Heart left ventricle (tissue), 13 donors: Measurements from ENCODE around the gene SLC39A11.

ENCODE experiments used
- CTCF ChIP-seq, 12 donors: fragments of 200-600 bp; sonication (generic) in 4 of 12; IDR thresholded peaks; one replicate each; pipeline versions ENCODE4 v1.5.0 to v1.8.0; 2018 to 2022; ENCODE audit warnings: antibody characterized with exemption in 12 of 12, mild to moderate bottlenecking in 5 of 12
- POLR2A ChIP-seq, 2 donors: fragments of 450-650 bp; IDR thresholded peaks; one replicate each; pipeline ENCODE4 v1.6.1; 2017; ENCODE audit warnings: antibody characterized with exemption in 2 of 2, mild to moderate bottlenecking in 2 of 2, moderate library complexity in 2 of 2
- donor health status: ischemic (EF 13 %, LVEDD 7.1; RV severe dilation, severe dysfunction).
- donor health status: DM: no; HTN: yes; CAD: no.
- donor health status: DM: no; HTN: no; CAD: no.
- donor health status: ischemic (EF 25% LVEDD 6.9; RV normal size, moderate dysfunction).
- donor health status: ischemic (EF 25% LVEDD 5.7; RV mildly dilated, moderate dysfunction).
- donor health status: ischemic (EF 35%, LVEDD 5.7; RV mildly dilated, moderate dysfunction).
- donor health status: nonischemic (EF 11% LVEDD 7.7; RV severe dilation, severe dysfunction).
- donor health status: DM: yes; HTN: yes; CAD: no.
- donor health status: PGD.
- donor health status: ischemic (EF 29% LVEDD 5.4; RV normal size, mild dysfunction).
- donor health status: nonischemic (EF 23%, LVEDD 6.1; RV moderate dilation, normal function).

GRCh38 chr17:72969293-72969906, 123.1 kb downstream of the SLC39A11 start:
- no peak for TF ChIP-seq CTCF (IDR thresholded peaks at IDR 0.05)
- TF ChIP-seq POLR2A (IDR thresholded peaks at IDR 0.05) = no peak
